Activated CD4-positive, alpha-beta T cell treated with anti-CD3 and anti-CD28 coated beads for 4 hours (primary cell): ENCODE results near the gene TULP1.
"Not testable (repeated sequence)": the region's sequence is repeated elsewhere in the genome, so short reads cannot be mapped to it uniquely, and the experiment has no call there.

Source experiments
- DNase-seq, 2 donors: peaks; one replicate each; pipeline ENCODE4 v3.0.0-alpha.2; 2020

The TULP1 gene

DNA sequence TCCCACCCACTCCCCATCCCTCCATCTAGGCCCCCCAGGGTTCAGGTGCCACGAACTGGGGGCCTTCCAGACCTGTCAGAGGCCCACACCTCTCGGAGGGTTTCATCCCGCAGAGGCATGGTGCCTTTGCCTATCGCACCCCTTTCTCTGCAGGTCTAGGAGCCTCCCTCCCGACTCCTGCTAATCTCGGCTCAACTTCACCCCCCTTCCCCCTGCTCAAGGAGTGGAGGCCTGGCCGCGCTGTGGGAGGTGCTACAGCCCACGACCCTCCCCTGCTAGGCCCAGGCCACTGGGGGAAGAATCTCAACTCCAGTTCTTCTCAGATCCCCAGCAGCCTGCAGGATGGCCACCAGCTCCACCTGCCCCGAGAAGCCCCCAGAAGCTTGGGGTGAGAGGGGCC is at the start of gene TULP1:
TSS of gene TULP1 (minus strand) at position 157 of the 400 bp plus-strand sequence. CDS start at position 119, 38 bp downstream.
- DNase-seq, result no peak

DNA sequence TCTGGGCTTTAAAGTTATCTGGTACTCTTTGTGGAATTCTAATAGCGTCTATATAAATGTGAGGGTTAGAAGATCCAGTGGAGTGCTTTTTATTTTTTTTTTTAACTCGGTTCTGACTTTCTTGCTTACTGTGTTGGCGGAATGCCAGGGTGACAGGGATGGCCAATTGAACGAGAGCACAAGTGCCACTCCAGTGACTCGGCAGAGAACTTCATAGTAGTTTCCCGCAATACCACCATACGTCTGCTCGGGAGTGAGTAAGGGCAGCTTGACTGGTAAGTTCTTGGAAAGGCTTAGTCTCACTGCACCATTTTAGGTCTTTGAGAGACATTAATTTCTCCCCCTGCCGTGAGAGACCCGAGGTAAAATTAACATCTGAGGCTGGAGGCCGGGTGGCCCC is 49.4 kb upstream of the TULP1 start:
- DNase-seq, result no peak

DNA sequence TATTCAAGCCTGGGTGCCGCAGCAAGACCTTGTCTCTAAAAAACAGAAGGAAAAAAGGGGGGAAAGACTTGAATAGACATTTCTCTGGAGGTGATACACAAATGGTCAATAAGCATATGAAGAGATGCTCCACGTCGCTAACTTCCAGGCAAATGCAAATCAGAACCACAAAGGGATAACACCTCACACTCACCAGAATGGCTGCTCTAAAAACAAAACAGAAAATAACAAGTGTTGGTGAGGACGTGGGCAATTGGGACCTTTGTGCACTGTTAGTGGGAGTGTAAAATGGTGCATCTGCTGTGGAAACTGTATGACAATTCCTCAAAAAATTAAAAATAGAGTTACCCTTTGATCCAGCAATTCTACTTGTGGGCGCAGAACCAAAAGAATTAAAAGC is 48.4 kb upstream of the TULP1 start:
- no peak for DNase-seq

DNA sequence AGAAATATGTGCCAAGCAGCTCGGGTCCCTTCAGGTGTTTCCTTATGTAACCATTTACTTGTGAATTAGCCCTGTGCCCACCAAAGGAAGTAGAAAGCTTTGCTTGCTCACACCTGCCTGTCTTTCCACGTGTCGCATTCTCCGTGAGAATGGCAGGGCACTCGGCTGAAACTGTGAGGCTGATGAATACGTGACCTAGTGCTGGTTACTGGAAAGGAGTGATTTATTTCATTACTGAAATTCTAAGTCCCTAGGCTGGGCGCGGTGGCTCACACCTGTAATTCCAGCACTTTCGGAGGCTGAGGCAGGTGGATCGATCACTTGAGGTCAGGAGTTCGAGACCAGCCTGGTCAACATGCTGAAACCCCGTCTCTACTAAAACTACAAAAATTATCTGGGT is 45.9 kb upstream of the TULP1 start:
- no peak for DNase-seq

DNA sequence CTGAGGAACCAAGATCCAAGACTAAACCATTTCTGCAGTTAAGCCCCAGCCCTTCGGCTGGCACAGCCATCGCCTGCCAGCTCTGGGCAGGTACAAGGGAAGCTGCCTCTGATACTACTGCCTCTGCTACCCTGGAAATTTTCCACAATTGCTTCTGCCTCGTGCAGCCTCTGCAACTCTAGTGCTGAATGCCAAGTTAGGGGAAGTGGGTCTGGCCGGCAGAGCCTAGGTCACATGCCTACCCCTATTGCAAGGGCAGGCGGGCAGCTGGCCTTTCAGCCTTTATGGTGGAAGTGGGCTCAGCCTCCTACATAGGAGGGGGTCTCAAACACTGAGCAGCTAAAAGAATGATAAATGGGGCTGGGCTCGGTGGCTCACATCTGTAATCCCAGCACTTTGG is 44.5 kb upstream of the TULP1 start:
- DNase-seq, result no peak

DNA sequence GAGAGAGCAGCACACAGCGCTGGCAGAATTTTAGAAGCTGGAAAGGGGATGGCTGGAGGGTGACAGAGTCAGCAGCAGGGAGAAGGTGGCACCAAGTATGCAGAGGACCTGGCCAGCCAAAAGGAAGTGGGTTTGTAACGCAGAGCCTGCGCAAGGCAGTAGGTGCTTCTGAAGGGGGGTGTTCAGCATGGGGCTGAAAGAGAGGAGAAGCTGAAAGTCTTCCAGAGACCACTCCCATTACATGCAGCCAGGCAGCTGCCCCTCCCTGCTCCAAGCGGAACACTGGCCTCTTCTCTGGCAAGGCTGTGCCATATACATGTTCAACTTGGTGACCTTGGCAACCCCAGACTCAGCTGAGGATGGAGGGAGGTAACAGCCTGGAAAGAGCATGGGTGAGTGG is 42.1 kb upstream of the TULP1 start:
- no peak for DNase-seq

DNA sequence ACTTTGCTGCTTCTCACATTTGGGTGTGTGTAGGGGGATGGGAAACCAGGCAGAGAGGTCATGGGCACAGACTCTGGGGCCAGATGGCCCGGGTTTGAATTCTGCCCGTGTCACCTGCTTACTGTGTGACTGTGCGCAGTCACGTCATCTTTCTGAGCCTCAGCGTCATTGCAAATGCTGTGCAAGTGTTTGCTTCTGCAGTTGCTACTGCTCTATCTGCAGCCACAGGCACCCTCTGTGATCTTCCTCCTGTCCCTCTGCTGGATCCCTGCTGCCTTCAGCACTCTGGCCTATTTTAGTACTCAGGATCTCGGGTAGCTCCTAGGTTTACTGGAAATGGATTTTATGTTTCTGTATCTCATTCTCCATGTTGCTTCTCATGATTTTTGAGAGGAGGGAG is 40.6 kb upstream of the TULP1 start:
- no peak for DNase-seq

DNA sequence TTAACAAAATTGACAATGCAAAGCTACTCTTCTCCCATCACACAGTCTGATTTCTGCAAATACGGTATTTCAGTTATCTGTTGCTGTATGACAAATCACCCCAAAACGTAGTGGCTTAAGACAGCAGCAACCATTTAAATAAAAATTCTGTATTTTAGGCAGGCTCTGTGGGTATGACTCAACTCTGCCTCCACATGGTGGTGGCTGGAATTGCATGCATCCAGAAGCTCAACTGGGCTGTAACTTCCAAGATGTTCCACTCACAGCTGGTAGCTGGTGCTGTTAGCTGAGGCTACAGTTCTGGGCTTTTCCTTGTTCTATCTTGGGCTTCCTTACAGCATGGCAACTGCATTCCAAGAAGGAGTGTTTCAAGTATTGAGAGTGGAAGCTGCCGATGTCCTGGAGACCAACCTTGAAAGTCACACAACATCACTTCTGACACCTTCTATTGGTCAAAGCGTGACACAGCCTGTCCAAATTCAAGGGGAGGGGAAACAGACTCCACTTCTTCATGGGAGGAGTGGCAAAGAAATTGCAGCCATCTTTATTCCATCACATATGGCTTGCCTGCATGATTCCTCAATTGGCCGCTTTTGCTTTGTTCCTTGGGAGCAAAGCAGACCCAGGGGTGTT is 39.7 kb upstream of the TULP1 start:
- peak; percentile 31 to 67 for DNase-seq

DNA sequence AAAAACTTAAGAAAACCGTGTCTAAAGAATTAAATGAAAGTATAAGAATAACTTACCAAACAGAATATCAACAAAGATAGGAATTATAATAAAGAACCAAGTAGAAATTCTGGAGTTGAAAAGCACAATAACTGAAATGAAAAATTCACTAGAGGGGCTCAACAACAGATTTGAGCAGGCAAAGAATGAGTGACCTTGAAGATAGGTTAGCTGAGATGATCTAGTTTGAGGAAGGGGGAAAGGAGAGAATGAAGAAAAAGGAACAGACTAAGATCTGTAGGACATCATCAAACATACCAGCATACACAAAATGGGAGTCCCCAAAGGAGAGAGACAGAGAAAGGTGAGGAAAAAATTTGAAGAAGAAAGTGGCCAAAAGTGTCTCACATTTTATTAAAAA is 37.7 kb upstream of the TULP1 start:
- DNase-seq, result no peak

DNA sequence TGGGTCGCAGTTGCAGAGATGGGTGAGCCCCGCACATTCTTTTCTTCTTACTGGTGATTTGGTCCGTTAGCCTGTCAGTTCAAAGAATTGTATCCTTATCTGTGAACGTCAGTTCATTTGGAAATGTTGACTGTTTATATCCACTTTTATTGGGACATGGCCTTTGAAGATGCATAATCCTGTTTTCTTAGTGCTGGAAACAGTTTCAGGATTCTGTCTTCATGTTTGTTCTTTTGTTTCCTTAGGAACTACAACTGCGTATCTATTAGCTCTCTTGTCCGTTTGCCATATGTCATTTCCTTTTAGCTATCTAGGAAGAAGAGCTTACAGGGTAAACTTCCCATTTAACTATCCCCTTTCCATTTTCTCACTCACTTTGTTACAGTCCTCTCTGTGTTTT is 35.0 kb upstream of the TULP1 start:
- no peak for DNase-seq

DNA sequence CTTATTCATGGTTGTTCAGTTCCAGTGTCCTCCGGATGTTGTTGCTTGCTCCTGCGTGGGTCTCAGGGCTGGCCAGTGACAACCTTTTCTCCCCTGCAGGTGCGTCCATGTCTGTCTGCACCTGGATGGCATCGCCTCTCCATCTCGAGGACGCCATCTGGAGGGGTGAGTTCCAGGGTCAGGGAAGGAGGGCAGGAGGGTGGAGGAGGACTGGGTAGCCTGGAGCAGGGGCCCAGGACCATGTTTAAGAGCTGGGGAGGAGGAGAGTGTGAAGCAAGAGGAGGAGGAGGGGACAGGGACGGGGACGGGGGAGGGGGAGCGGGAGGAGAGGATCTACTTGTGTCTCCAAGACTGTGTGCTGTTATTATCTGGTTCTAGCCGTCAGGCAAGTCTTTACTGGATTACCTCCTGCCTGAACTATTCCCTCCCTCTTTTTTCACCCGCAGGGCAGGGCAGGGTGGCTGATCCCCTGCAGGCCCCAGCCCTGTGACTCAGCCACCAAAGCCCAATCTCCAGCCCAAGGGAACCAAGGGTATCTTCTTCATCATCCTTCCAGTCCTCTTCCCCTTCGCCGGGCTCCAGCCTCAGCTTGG is 32.2 kb upstream of the TULP1 start:
- DNase-seq, result no peak

DNA sequence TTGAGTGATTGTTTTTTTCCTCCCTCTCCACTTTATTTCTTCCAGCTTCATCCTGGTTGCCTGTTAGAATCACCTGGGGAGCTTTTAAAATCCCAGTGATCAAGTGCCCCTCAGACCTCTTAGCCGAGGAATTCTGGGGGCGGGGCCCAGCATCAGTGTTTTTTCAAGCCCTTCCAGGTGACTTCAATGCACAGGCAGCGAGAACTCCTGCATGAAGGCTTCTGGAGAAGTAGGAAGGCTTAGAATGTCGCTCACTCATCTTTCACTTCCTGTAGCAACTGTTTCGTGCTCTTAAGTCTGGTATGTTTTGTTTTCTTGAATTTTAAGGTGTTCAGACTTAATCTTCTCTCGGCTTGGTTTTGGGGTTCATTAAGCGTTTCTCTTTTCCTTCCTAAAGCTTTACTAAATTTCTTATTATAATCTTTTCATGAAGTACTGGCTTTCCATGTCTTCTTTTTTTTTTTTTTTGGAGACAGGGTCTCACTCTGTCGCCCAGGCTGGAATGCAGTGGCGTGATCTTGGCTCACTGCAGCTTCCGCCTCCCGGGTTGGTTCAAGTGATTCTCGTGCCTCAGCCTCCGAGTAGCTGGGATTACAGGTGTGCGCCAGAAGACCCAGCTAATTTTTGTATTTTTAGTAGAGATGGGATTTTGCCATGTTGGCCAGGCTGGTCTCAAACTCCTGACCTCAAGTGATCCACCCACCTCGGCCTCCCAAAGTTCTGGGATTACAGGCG is 30.9 kb upstream of the TULP1 start:
- DNase-seq, result no peak

DNA sequence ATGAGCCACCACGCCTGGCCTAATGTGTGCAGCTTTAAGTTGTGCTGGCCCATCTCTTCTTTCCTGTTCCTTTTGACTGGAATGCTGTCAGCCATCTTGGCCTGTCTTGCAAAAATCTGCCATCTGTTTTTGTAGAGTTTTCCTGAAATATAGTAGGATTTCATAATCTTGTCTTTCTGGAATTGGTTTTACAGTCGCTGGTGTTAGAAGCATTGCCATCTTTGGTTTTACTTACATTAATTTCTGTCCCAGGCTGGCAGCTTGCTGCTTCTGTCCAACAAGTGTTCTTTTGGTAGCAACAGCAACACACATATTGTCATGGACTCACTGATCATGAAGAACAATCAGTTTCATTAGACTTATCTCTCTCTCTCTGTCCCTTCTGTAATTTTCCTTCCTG is 29.1 kb upstream of the TULP1 start:
- DNase-seq, result no peak

DNA sequence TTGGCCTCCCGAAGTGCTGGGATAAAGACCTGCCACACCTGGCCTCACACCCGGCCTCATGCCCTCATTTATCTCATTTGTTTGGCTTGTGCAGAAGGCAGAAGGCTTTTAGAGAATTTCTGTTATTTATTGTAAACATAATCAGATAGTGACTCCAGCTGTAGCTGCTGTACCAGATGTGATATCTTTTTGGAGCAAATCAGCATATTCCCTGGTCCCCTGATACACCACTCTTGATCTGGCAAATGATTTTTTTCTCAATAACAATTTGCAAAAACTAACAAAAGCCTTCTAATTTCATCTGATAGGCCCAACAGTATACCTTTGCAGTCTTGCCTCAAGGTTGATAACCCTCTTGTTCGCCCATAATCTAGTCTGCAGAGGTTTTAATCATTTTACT is 26.5 kb upstream of the TULP1 start:
- no peak for DNase-seq

DNA sequence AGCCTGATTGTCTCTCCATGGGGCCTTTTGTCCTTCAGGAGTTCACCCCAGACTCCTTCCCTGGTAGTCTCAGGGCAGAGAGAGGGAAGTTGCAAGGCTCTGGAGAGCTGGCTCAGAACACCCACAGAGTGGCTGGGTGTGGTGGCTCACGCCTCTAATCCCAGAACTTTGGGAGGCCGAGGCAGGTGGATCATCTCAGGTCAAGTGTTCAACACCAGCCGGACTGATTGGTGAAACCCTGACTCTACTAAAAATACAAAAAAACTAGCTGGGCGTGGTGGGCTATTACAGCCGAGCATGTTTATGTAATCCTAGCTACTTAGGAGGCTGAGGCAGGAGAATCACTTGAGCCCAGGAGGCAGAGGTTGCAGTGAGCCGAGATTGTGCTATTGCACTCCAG is 23.2 kb upstream of the TULP1 start:
- DNase-seq, result not testable (repeated sequence)

DNA sequence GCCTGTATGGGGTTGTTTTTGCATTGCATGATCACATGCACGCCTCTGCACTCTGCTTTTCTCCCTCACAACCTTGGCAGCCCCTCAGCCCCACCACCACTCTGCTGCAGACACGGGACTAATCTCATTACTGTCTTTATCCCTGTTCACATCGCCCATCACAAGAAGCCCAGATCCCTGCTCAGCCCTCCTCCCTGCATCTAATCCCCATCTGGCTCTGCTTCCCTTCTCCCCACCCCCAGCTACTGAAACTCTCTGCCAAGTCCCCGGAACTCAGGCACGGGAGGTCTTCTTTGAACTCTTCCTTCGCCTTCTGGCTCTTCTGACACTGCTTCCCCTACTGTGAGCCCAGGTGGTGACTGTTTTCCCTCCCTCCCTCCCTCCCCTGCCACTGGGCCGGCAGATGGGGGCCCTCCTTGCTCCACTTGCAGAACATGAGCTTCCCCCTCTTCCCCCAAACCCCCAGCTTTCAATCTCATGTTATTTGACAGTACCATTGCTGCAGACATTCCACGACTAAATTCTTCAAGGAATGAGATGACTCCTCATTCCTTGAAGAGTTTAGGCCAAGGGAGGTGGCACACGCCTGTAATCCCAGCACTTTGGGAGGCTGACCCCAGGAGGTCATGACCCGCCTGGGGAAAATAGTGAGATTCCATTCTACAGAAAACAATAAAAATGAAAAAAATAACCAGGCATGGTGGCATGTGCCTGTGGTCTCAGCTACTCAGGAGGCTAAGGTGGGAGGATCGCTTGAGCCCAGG is 21.9 kb upstream of the TULP1 start:
- no peak for DNase-seq

DNA sequence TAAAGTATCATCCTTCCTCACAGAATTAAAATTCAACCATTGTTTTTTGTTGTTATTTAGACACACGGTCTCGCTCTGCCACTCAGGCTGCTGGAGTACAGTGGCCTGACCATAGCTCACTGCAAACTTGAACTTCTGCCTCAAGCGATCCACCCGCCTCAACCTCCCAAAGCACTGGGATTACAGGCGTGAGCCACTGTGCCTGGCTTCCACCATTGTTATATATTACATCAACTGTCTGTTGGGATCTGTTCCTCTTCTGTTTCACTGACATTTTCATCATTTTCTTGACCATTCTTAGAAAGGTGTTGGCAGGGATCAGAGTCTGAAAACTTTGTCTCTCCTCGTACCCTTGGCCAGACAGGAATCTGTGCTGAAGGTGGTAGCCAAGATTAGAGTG is 21.3 kb upstream of the TULP1 start:
- DNase-seq, result no peak

DNA sequence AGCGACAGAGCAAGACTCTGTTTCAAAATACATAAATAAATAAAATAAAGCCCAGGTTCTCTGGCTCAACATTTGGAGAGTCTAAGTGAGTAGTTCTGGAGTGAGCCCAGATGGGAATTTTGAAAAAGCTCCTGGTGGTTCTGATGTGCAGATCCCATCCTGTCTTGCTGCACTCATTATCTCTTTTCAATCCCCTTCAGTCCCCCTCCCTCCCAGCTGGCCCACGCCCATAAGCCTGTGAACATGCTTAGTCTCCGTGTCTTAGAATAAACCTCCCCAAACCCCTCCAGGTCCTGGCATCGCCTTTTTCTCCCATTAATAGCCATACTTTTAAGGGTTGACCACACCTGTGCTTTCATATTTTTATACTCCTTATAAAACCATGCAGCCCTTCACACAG is 19.4 kb upstream of the TULP1 start:
- DNase-seq, result no peak

DNA sequence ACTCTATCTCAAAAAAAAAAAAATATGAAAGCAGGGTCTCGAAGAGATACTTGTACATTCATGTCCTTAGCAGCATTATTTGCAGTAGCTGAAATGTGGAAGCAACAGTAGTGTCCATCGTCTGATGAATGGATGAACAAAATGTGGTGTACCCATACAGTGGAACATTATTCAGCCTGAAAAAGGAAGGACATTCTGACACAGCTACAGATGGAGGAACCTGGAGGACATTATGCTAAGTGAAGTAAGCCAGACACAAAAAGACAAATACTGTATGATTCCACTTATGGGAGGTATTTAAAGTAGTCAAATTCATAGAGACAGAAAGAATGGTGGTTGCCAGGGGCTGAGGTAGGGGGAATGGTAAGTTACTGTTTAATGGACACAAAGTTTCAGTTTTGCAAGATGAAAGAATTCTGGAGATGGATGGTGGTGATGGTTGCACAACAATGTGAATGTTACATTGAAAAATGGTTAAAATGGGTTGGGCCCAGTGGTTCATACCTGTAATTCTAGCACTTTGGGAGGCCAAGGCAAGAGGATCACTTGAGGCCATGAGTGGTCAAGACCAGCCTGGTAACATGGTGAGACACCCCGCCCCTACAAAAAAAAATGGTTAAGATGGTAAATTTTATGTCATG is 11.8 kb upstream of the TULP1 start:
- DNase-seq, result no peak

DNA sequence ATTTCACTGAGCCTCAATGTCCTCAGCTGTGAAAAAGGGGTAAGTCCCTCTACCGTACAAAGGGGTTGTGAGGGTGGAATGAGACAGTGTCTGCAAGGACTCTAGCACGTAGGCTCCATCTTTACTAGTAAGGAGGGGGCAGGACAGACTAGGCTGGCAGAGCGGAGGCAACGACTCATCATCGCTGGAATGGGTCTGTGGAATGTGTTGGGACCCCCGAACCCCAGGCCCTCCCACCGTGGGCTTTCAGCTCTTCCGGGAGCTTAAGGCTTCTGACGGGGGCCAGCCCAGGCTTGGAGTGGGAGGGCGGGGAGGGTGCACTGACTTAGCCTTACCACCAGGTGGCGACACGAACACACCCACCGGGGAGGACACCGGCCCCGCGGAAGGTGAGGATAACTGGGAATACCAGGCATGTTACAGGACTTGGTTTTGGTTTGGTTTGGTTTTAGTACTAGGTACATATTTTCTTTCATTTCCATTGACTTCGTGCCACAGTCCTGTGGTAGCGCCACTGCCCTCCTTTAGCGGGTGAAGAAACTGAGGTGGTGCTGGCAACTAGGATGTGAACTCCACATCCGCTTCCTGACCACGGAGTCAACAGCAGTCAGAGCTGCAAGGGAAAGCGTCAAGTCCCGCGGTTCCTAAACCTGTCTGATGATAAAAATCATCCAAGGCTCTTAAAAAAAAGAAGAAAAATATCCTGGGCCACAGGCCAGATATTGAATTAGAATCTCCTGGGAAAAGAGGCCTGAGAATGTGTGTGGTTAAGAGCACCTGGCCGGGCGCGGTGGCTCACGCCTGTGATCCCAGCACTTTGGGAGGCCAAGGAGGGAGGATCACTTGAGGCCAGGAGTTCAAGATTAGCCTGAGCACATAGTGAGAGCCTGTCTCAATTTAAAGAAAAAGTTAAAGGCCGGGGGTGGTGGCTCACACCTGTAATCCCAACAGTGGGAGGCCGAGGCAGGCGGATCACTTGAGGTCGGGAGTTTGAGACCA is 10.3 kb upstream of the TULP1 start:
- peak; percentile 70 to 82 for DNase-seq

DNA sequence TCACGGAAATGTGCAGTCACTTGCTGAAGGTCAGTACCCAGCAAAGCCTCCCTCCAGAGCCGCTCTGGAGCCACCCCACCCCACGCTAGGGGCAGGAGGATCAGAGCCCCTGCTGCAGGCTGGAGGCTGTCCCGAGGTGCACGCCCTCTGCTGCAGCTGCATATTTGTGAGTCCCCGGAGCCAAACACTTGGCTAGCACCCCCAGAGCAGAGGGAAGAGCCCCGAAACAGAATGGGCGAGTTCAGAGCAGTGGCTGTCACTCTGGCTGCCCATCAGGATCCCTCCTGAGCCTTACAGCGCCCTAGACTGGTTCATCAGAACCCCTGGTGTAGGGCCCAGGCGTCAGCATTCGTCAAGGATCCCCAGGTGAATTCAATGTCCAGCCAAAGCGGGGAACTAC is 9.5 kb upstream of the TULP1 start:
- DNase-seq, result no peak

DNA sequence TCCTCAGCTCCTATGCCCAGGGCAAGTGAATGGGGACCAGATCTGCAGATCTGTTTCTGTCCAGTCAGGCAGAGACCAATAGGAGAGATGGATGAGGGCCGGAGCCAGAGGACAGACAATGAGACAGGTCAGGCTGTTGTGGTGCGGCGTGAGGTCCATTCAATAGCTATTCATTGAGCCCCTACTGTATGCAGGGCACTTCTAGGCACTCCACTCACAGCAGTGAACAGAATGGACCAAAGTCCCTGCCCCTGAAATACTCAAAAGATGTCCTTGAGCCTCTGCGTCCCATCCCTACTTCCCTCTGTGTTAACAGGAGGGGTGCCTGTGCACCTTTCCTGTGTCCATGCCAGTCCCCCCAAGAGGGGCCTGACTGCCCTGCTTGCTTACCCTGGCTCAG is 8.5 kb upstream of the TULP1 start:
- no peak for DNase-seq
